Liver (tissue), 9 donors: ENCODE results near the gene POU5F1. TPM values are rescaled to one million over a fixed set of nuclear protein-coding genes. Genes with fewer than 3 reads are reported as not detected.
"Not testable (repeated sequence)": the region's sequence is repeated elsewhere in the genome, so short reads cannot be mapped to it uniquely, and the experiment has no call there.

Experiments used
- DNase-seq: peaks from one replicate; pipeline ENCODE4 v3.0.0-alpha.2; 2017; ENCODE audit warnings: low spot score
- H3K27ac ChIP-seq, 2 donors: one replicate each; pipeline ENCODE4 v1.7.0; 2013; ENCODE audit warnings: inconsistent platforms in 2 of 2, low read length in 2 of 2, control low read depth in 1 of 2, low read depth in 1 of 2, mild to moderate bottlenecking in 1 of 2
- H3K27me3 ChIP-seq, 4 donors: one replicate each; pipeline versions ENCODE4 v1.6.1 to v1.7.0; 2013; ENCODE audit warnings: low read length in 3 of 4, inconsistent platforms in 1 of 4, mild to moderate bottlenecking in 1 of 4, moderate library complexity in 1 of 4; ENCODE audit not compliant: control insufficient read depth in 4 of 4, insufficient read depth in 4 of 4
- H3K36me3 ChIP-seq, 4 donors: one replicate each; pipeline versions ENCODE4 v1.6.1 to v1.7.0; 2013; ENCODE audit warnings: low read length in 3 of 4, mild to moderate bottlenecking in 3 of 4, low read depth in 1 of 4, moderate library complexity in 1 of 4; ENCODE audit not compliant: control insufficient read depth in 4 of 4, insufficient read depth in 3 of 4
- H3K4me1 ChIP-seq, 4 donors: one replicate each; pipeline versions ENCODE4 v1.6.1 to v1.7.0; 2013; ENCODE audit warnings: low read length in 3 of 4, mild to moderate bottlenecking in 3 of 4, moderate library complexity in 1 of 4; ENCODE audit not compliant: control insufficient read depth in 4 of 4, insufficient read depth in 4 of 4
- H3K4me3 ChIP-seq, 3 donors: one replicate each; pipeline versions ENCODE4 v1.6.1 to v1.7.0; 2013; ENCODE audit warnings: low read length in 3 of 3, control low read depth in 1 of 3, low read depth in 1 of 3, mild to moderate bottlenecking in 1 of 3
- H3K9ac ChIP-seq, 2 donors: one replicate each; pipeline ENCODE4 v1.7.0; 2013; ENCODE audit warnings: low read length in 2 of 2, mild to moderate bottlenecking in 2 of 2, moderate library complexity in 2 of 2, control low read depth in 1 of 2, low read depth in 1 of 2
- H3K9me3 ChIP-seq, 4 donors: one replicate each; pipeline versions ENCODE4 v1.6.1 to v1.7.0; 2013; ENCODE audit warnings: low read length in 3 of 4; ENCODE audit not compliant: control insufficient read depth in 4 of 4
- ATF3 ChIP-seq: IDR thresholded peaks from 2 replicates; pipeline ENCODE4 v1.6.1; 2016; ENCODE audit warnings: antibody characterized with exemption
- CTCF ChIP-seq: fragments of 150-350 bp; IDR thresholded peaks from 2 replicates; pipeline ENCODE4 v1.5.1; 2017; ENCODE audit warnings: improper control_type of control experiment, low read depth, low read length; ENCODE audit not compliant: missing input control
- EGR1 ChIP-seq, 2 donors: IDR thresholded peaks; 2 replicates each; pipeline ENCODE4 v1.6.1; 2016 to 2018; ENCODE audit warnings: antibody characterized with exemption in 2 of 2, low read depth in 2 of 2
- FOXA1 ChIP-seq: IDR thresholded peaks from 2 replicates; pipeline ENCODE4 v1.6.1; 2016; ENCODE audit warnings: antibody characterized with exemption
- FOXA2 ChIP-seq: IDR thresholded peaks from 2 replicates; pipeline ENCODE4 v1.6.1; 2016; ENCODE audit warnings: antibody characterized with exemption
- GABPA ChIP-seq, 2 donors: IDR thresholded peaks in 1 of 2; conservative IDR thresholded peaks in 1 of 2; 2 replicates each; pipeline ENCODE4 v1.6.1; 2016; ENCODE audit warnings: antibody characterized with exemption in 2 of 2, mild to moderate bottlenecking in 1 of 2, moderate library complexity in 1 of 2
- HNF4A ChIP-seq, 2 donors: conservative IDR thresholded peaks; 2 replicates each; pipeline ENCODE4 v1.6.1; 2016; ENCODE audit warnings: antibody characterized with exemption in 2 of 2, mild to moderate bottlenecking in 2 of 2
- HNF4G ChIP-seq: IDR thresholded peaks from 2 replicates; pipeline ENCODE4 v1.6.1; 2016; ENCODE audit warnings: antibody characterized with exemption
- JUND ChIP-seq, 2 donors: IDR thresholded peaks; 2 replicates each; pipeline ENCODE4 v1.6.1; 2016; ENCODE audit warnings: antibody characterized with exemption in 2 of 2
- MAX ChIP-seq: IDR thresholded peaks from 2 replicates; pipeline ENCODE4 v1.6.1; 2016; ENCODE audit warnings: antibody characterized with exemption
- NR2F2 ChIP-seq: IDR thresholded peaks from 2 replicates; pipeline ENCODE4 v1.6.1; 2016; ENCODE audit warnings: antibody characterized with exemption
- RAD21 ChIP-seq, 2 donors: IDR thresholded peaks; 2 replicates each; pipeline ENCODE4 v1.6.1; 2016; ENCODE audit warnings: antibody characterized with exemption in 2 of 2, mild to moderate bottlenecking in 2 of 2
- RXRA ChIP-seq, 2 donors: IDR thresholded peaks; 2 replicates each; pipeline ENCODE4 v1.6.1; 2017 to 2018; ENCODE audit warnings: antibody characterized with exemption in 2 of 2, mild to moderate bottlenecking in 1 of 2
- SP1 ChIP-seq: IDR thresholded peaks from 2 replicates; pipeline ENCODE4 v1.6.1; 2018; ENCODE audit warnings: antibody characterized with exemption, mild to moderate bottlenecking
- TAF1 ChIP-seq: conservative IDR thresholded peaks from 2 replicates; pipeline ENCODE4 v1.6.1; 2016; ENCODE audit warnings: antibody characterized with exemption, mild to moderate bottlenecking
- YY1 ChIP-seq: IDR thresholded peaks from 2 replicates; pipeline ENCODE4 v1.6.1; 2016; ENCODE audit warnings: antibody characterized with exemption, mild to moderate bottlenecking
- WGBS: extraction: QIAGEN DNeasy Blood & Tissue Kit; methylation state at CpG from one replicate; pipeline ENCODE4 v1.1.7; 2013; 5-methylcytosine and 5-hydroxymethylcytosine counted together
- polyA plus RNA-seq, 2 donors: library from polyadenylated mRNA; stranded (reverse) in 1 of 2; unstranded in 1 of 2; fragments of 200-250 nt in 1 of 2; fragments of >200 nt in 1 of 2; fragmentation: Nextera tagmentation in 1 of 2; extraction: Ambion mirVana in 1 of 2; gene quantifications; one replicate each; pipeline versions ENCODE4 v1.2.1 to v1.2.3, GENCODE V29; 2013 to 2015
- total RNA-seq, 2 donors: library from RNA; depleted of rRNA; stranded (reverse); fragments of >200 nt; gene quantifications; one replicate each; pipeline ENCODE4 v1.2.3, GENCODE V29; 2014
- TF ChIP-seq, protein P1 (sequence below): IDR thresholded peaks from 2 replicates; pipeline ENCODE4 v1.6.1; 2016; ENCODE audit warnings: antibody characterized with exemption, mild to moderate bottlenecking
- TF ChIP-seq, protein P2 (sequence below): IDR thresholded peaks from 2 replicates; pipeline ENCODE4 v1.6.1; 2016; ENCODE audit warnings: antibody characterized with exemption
- donor health status: healthy.
- donor health status: healthy.
- donor health status: healthy.
- donor health status: healthy.
- donor health status: healthy.

POU5F1 gene
- total and polyA plus RNA-seq, 4 donors: 0.32 to 3.2 TPM; not detected in 2

GRCh38 chr6:31186052-31186734 lies 15.7 kb upstream of the POU5F1 start:
- H3K9ac ChIP-seq: peak overlapping the region; percentile 8 to 96
- DNase-seq: no peak
- peak overlapping the region in 2 of 3 donors; percentile 37 to 47 for H3K4me3 ChIP-seq
- H3K4me1 ChIP-seq: peaks cover 0 to 2% (median 1%) of the 10 kb centered on the region in 4 donors
- H3K36me3 ChIP-seq: no peaks in the 10 kb centered on the region
- H3K27me3 ChIP-seq: no peaks in the 10 kb centered on the region
- no peaks in the 10 kb centered on the region for H3K9me3 ChIP-seq
- TF ChIP-seq EGR1 (IDR thresholded peaks at IDR 0.05; ENCODE audit: low read depth in 2 of 2) (no peak), CTCF (no peak), FOXA2 (no peak), JUND (IDR thresholded peaks at IDR 0.05) (no peak), RXRA (IDR thresholded peaks at IDR 0.05) (peak; percentile 30 to 34), NR2F2 (no peak), GABPA (IDR thresholded peaks at IDR 0.05 in 1 of 2, conservative IDR thresholded peaks at IDR 0.05 in 1 of 2) (no peak), HNF4A (conservative IDR thresholded peaks at IDR 0.05) (peak; percentile 68 to 72), FOXA1 (no peak), MAX (peak; percentile 20), RAD21 (IDR thresholded peaks at IDR 0.05) (no peak), SP1 (peak; percentile 29), TAF1 (no peak), HNF4G (no peak), YY1 (no peak), ATF3 (no peak)
- TF ChIP-seq, protein P1, sequence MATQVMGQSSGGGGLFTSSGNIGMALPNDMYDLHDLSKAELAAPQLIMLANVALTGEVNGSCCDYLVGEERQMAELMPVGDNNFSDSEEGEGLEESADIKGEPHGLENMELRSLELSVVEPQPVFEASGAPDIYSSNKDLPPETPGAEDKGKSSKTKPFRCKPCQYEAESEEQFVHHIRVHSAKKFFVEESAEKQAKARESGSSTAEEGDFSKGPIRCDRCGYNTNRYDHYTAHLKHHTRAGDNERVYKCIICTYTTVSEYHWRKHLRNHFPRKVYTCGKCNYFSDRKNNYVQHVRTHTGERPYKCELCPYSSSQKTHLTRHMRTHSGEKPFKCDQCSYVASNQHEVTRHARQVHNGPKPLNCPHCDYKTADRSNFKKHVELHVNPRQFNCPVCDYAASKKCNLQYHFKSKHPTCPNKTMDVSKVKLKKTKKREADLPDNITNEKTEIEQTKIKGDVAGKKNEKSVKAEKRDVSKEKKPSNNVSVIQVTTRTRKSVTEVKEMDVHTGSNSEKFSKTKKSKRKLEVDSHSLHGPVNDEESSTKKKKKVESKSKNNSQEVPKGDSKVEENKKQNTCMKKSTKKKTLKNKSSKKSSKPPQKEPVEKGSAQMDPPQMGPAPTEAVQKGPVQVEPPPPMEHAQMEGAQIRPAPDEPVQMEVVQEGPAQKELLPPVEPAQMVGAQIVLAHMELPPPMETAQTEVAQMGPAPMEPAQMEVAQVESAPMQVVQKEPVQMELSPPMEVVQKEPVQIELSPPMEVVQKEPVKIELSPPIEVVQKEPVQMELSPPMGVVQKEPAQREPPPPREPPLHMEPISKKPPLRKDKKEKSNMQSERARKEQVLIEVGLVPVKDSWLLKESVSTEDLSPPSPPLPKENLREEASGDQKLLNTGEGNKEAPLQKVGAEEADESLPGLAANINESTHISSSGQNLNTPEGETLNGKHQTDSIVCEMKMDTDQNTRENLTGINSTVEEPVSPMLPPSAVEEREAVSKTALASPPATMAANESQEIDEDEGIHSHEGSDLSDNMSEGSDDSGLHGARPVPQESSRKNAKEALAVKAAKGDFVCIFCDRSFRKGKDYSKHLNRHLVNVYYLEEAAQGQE: peak; percentile 46
- TF ChIP-seq, protein P2, sequence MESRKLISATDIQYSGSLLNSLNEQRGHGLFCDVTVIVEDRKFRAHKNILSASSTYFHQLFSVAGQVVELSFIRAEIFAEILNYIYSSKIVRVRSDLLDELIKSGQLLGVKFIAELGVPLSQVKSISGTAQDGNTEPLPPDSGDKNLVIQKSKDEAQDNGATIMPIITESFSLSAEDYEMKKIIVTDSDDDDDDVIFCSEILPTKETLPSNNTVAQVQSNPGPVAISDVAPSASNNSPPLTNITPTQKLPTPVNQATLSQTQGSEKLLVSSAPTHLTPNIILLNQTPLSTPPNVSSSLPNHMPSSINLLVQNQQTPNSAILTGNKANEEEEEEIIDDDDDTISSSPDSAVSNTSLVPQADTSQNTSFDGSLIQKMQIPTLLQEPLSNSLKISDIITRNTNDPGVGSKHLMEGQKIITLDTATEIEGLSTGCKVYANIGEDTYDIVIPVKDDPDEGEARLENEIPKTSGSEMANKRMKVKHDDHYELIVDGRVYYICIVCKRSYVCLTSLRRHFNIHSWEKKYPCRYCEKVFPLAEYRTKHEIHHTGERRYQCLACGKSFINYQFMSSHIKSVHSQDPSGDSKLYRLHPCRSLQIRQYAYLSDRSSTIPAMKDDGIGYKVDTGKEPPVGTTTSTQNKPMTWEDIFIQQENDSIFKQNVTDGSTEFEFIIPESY: no peak
- peak overlapping the region; percentile 78 to 92 for H3K27ac ChIP-seq
- 27% methylated on average over 24 of the region's 24 CpGs for WGBS

GRCh38 chr6:31185695-31186051 lies 15.2 kb upstream of the POU5F1 start:
- whole genome bisulfite sequencing: 35% methylated on average over 4 of the region's 4 CpGs
- peak overlapping the region; percentile 78 to 92 for H3K27ac ChIP-seq

GRCh38 chr6:31183859-31184258 lies 13.4 kb upstream of the POU5F1 start:
- H3K36me3 ChIP-seq, H3K4me1 ChIP-seq, H3K9ac ChIP-seq, H3K4me3 ChIP-seq, H3K27me3 ChIP-seq, H3K9me3 ChIP-seq, DNase-seq, H3K27ac ChIP-seq: not testable (repeated sequence)
- 76% methylated on average over 6 of the region's 6 CpGs for WGBS

More at GRCh38 chr6:31185695-31186051, 15.2 kb upstream of the POU5F1 start:
- Histone ChIP-seq H3K9ac (peak overlapping the region; percentile 8 to 84), H3K4me3 (peak overlapping the region in 2 of 3 donors; percentile 37 to 47)
- H3K4me1 ChIP-seq, H3K9me3 ChIP-seq, DNase-seq, H3K27me3 ChIP-seq, H3K36me3 ChIP-seq: not testable (repeated sequence)

DNA sequence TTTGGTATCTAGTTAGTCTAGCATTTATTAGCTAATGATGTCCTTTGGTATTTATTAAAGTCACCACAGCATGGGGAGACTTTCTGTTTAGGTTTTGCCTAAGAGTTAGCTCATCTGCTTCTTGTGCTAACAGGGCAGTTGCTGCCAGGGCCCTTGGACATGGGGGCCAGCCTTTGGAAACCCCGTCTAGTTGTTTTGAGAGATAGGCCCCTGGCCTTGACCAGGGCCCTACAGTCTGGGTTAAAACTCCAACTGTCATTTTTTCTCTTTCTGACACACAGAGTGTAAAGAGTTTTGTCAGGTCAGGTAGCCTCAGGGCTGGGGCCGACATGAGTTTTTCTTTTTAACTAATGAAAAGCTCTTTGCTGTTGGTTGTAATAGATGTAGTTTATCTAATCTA lies 12.8 kb upstream of the POU5F1 start:
- not testable (repeated sequence) for H3K9ac ChIP-seq, H3K27ac ChIP-seq, H3K27me3 ChIP-seq, DNase-seq, H3K4me3 ChIP-seq, H3K9me3 ChIP-seq, H3K4me1 ChIP-seq, H3K36me3 ChIP-seq
- 31% methylated on average over 2 of the region's 2 CpGs for WGBS
